Measurements from ENCODE around the gene NSMCE3.
"Not testable (repeated sequence)": the region's sequence is repeated elsewhere in the genome, so short reads cannot be mapped to it uniquely, and the experiment has no call there.

The NSMCE3 gene

DNA sequence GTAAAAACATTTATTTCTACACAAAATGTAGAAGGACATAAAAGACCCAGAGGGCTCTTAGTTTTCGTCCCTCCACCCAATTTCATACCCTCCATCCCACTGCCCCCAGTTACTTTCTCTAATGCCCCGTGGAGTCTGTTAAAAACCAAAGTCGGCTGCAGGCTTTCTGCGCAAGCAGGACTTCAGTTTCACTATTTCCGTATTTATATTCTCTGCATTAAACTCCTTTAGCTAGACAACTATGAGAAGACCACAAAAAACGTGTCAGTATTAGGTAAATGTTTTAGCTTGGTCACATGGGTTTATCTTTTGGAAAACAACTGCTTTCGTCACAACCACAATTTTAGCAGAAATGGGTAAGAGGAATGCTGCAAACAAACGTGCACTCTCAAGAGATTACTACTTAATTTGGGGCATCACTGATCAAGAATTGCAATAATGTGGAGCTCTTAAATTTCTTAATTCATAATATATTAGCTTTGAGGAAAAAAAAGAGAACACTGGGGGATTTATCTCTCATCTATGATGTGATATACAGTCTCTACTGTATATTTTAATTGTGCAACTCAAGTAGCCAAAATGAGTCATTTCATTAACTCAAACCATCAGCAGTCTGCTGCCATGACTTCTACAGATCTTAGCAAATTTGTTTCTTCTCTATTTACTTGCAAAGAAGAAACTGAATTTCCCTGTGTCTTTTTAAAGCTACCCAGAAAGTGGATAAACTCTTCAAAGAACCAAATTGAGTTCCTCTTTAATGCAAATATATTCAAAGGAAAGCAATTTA is 740 bp upstream of the NSMCE3 start:
- DNase-seq (ENCODE audit: low read depth in 2 of 2) = peak; percentile 85 to 86

DNA sequence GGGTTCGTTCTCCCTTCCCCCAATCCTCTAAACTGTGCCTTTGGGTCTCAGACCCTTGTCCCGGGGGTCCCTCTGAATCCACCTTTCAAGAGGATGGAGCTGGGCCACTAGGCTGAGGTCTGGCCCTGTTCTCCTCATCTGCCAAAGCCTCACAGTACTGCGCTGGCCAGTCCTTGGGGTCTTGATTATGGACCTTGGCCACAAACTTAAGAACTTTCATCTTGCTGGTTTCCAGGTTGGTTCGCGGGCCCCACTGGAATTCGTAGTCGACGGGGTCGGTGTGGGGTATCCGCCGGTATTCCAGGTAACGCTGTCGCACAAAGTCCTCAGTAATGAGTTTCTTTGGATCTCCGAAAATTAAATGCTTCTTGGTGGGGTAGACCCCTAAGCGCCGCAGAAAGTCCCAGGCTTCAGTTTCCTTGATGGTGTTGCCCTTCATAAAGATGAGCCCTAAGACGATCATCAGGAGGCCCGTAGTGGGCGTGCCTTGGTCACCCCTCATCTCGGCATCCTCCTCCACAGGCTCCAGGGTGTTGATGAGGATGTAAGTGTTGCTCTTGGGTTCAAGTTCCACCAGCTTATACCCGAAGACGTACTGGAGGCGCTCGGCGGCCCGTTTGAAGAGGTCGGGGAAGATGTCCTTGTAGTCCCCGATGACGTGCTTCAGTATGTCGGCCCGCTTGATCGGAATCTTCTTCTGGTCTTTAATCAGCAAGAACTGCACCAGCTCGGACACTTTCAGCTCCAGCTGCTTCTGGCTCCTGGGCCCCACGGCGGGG is 727 bp downstream of the NSMCE3 start:
- DNase-seq (ENCODE audit: low read depth in 2 of 2) = no peak

DNA sequence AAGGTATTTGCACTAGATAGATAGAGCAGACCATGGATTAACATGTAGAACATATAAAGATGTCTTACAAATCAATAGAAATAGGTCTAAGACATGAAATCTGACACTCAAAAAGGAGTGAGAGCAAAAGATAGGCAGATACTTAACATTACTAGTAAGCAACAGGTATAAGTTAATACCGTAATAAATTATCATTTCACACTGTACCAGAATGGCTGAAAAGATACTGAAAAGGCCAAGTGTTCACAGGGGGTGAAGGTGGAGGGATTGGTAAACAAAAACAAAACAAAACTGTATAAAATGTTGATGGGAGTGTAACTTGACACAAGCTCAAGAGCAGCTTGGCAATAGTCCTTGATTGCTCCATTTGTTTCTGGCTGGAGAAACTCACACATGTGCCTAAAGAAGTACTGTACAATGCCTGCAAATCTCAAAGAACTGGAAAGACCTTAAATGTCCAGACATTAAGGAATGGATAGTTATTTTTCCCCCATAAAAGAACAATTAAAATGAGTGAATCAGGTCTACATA is 3.5 kb downstream of the NSMCE3 start:
- no peak for DNase-seq (ENCODE audit: low read depth in 2 of 2)

DNA sequence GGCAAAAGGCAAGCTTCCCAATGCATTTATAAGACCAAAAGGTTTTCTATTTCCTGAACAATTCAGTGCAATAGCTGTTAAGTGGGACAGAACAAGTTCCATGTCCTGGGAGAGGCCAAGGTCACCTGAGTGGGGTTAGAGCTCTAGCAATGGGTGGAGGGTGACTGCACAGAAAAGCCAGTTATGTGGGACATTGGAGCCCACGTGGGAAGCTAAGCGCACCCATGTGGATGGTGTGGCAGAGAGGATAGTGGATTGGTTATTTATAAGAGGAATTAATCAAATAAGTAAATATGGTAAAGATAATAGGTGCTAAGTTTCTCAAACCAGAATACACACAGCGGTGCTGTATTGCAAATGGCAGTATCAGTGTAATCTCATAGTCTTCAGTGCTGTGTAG is 6.3 kb downstream of the NSMCE3 start:
- DNase-seq (ENCODE audit: low read depth in 2 of 2) = no peak

DNA sequence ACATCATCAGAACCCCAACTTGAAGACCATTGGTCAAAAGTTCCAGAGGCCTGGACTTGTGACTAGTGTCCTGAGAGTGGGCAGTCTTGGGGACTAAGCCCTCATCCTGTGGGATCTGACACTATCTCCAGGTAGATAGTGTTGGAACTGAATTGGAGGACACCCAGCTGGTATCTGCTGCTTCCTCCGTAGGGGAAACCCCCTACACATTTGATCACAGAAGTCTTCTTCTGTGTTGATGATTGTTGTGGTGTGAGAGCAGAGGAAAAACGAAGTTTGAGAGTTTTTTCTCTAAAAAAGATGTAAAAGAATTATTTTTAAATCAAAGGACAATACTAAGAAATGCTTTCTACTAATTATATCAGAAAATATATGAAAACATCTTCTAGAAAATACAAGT is 6.9 kb downstream of the NSMCE3 start:
- DNase-seq (ENCODE audit: low read depth in 2 of 2) = no peak

DNA sequence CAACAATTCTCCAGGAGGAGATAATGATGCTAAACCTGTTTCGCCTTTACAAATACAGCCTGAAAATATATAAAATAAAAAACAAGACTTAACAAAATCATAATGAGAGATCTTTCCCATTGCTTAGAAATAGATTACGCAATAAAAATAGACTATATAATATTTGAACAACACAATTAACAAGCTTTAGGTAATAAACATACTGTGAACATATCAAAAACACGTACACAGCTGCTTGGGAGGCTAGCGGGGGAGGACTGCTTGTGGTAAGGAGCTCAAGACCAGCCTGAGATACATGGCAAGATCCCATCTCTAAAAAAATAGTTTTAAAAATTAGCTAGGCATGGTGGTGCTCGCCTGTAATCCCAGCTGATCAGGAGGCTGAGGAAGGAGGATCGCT is 8.7 kb downstream of the NSMCE3 start:
- DNase-seq (ENCODE audit: low read depth in 2 of 2) = no peak

DNA sequence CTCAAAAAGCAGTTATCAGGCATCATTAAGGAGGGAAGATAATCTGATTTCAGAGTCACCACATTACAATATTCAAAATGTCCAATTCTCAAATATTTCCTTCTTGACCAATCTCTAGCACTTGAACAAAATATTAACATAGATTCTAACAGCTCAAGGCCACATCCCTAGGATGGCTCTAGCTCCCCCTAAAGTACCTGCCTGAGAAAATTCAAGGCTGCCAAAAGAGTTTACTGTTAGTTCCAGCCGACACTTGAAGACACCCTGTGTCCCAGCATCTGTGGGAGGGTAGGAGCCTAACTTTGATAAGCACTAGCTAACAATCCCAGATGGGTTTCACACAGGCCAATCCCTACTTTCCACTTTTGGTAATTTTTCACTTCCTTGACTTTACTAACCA is 10.4 kb downstream of the NSMCE3 start:
- no peak for DNase-seq (ENCODE audit: low read depth in 2 of 2)

DNA sequence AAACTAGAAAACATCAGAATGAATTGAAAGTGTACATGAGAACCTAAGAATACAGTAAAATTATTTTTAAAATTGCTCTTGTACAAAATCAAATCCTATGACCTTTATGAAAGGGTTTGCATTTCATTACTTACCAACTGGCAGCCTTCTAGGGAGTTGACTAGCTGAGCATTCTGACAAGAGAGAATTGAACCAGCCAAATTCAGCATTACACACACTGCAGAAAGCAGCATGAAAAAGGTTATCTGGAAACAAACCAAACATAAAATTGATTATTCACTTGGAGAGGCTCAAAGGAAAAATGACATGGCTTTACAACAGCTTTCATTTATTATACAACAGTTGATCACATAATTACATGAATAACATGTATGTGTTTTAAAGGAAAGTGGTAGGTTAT is 17.4 kb downstream of the NSMCE3 start:
- no peak for DNase-seq (ENCODE audit: low read depth in 2 of 2)

DNA sequence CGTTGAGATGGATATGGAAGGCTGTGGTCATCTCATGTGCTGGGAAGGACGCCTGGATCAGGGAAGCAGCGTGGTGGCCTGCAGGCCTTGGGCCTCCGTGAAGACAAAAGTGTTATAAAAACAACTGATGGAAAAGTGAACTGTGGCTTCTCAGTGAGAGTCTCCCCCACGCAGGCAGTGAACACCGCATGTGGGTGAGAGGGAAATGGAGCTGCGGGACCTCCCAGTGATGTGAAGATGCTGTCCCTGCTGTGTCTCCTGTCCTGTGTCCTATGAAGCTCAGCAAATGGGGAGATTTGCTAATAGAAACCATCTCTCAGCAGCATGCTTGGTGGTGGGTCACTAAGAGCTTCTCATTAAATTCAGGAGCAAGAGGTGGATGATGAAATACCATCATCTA is 25.1 kb downstream of the NSMCE3 start:
- no peak for DNase-seq (ENCODE audit: low read depth in 2 of 2)

DNA sequence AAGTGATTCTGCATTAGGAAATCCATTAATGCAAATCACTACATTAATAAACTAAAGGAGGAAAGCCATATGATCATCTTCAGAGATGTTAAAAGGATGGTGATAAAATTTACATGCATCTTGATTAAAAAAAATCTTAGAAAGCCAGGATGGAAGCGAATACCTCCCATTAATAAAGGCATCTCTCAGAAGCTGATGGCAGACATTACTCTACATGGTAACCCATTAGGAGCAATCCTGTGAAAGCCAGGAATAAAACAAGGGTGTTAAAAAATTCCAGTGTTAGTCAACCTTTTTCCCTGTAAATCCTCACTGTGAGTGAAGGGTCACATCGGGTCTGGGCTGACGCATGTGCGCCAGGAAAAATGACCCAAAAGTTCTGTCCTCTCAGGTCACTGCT is 25.5 kb downstream of the NSMCE3 start:
- no peak for DNase-seq (ENCODE audit: low read depth in 2 of 2)

DNA sequence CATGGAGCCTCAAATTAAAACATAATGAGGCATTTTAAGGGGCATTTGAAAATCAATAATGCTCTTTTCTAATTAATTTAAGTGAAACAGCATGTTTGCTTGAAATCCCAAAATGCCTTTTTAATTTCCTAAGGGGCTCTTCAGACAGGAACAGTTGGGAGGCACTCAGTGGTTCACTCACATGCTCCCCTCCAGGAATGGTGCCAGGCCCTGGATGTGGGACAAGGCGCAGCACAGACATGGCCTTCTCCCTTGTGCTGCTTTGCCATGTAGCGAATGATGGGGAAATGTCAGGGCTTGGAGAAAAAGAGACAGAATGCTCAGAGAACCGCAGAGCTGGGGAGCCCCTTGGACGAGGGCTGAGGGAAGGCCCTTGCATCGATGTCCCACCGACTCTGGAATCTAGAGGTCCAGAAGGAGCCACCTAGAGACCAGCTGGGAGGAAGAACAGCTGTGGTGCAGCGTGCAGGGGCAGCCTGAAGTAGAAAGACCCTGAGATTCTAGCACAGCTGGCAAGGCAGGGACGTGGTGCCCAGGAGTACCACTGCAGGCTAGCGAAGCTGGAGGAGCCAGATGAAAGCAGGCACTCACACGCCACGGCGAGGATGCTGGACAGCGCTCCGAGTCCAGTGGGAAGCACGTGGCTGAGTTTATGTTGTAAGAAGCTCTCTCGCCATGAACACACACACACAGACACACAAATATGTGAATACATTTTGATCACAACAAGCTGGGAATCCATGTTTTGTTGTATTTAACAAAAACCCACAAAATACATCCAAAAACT is 27.0 kb downstream of the NSMCE3 start:
- DNase-seq (ENCODE audit: low read depth in 2 of 2) = no peak

DNA sequence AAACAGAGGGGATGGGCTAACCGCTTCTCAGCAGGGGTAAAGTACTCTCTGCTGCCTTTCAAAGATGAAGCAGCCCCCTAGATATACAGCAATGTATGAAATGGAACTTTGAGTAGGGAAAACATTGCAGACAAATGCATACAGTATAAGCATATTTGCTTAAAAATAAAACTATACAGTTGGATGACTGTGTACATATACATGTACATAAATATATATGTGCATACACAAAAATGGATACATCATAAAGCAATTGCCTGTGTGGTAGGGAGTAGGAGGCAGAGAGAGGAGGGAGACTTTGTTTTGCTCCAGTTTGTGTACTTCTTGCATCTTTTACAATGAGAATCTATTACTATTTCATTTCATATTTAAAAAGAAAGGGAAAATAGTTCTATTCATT is 28.4 kb downstream of the NSMCE3 start:
- no peak for DNase-seq (ENCODE audit: low read depth in 2 of 2)

DNA sequence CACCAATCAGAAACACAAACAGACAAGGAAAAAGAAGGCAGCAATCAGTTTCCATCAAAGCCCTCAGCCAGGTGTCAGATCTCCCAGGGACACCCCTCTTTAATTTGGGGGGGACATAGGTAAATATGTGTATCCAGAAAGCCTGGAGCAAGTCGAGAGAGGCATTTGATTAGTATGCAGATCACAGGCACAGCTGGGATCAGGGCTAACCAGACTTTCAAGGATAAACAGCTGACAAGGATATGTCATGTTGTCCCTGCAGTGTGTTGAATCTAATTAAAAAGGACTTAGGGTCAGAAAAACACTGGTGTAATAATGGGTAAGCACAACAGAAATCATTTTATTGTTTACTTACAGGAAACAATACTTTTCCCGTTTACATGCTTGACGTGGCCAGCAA is 30.2 kb downstream of the NSMCE3 start:
- no peak for DNase-seq (ENCODE audit: low read depth in 2 of 2)

DNA sequence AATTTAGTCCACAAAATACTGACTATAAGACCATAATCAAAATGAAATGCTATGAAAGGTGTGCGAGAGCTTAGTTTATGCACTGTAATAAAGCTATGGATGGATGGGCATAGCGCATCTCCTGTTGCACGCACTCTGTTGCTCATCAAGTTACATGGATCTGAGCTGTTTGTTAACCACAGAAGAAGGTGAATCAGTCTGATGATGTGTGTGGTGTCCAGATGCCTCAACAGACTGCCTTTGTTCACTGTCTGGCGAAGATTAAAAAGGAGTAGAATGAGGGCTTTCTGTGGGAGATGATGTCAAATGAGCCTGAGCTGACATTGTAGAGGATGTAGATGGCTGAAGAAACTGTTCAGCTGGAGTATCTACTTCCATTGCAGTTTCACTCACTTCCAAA is 36.1 kb downstream of the NSMCE3 start:
- peak in 1 of 2 experiments; percentile 5 for DNase-seq (ENCODE audit: low read depth in 2 of 2)

DNA sequence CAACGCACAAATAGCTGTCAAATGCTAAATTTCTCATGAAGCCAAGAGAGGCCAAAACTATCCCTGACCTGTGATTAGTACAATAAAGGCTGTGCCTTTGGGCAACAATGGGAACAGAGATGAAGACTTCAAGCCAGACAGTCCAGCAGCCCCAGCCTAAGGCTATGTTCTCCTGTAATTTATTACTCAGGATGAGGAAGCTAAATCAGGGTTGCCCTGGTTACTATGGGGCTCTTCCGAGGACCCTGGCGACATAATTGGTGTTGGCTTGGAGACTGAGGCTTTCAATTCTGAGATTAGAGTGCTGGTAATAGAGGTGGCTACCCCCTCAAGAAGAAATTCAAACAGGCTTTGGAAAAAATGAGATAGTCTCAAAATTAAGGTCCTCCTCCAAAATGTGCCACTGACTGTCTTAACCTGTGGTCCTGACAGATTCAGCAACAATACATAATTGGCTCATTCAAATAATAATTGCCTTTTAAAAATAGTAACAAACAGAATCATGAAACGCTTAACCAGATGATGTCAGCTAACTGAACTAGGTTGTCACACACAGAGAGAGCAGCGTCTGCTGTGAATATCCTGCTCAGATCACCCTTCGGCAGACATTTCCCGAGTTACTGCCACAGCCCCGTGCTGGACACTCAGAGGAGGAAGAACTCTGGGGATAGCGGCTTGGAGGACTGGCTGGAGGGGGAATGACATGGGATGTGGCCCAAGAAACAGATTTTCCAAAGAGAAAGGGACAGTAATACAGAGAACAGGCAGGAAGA is 43.0 kb downstream of the NSMCE3 start:
- no peak for DNase-seq (ENCODE audit: low read depth in 2 of 2)

DNA sequence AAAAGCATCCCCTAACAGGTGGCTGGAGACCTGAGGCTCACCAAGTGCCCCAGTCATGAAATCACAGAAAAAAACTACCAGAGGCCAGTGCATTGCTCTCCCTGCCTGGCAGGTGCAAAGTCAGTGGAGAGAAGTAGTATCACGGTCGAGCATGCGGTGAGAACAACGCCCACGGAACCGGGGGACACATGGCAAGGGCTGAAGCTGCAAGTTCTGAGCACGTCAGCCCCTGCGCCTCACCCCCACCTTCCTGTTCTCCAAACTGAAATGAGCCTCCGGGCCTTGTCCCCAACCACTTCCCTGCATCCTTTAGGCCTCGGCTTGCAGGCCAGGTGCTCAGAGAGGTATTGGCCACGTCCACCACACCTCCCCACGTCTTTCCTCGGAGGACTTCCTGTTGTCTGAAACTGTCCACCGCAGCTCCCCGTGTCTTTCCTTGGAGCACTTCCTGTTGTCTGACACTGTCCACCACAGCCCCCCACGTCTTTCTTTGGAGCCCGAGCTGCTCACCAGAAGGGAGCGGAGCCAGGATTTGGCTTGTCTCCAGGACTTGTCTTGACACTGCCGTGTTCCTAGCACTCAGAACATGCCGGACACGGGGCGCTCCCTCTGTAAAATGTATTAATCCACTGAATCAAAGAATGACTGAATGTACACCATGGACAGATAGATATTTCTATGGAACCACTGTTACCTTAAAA is 43.9 kb downstream of the NSMCE3 start:
- no peak for DNase-seq (ENCODE audit: low read depth in 2 of 2)

DNA sequence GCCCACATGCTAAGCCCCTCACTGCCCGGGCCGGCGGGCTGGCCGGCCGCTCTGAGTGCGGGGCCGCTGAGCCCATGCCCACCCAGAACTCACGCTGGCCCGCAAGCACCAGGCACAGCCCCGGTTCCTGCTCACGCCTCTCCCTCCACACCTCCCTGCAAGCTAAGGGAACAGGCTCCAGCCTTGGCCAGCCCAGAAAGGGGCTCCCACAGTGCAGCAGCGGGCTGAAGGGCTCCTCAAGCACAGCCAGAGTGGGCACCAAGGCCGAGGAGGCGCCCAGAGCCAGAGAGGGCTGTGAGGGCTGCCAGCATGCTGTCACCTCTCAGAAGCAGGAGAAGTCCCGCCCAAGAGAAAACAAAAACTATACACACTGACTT is 44.6 kb downstream of the NSMCE3 start:
- not testable (repeated sequence) for DNase-seq (ENCODE audit: low read depth in 2 of 2)

DNA sequence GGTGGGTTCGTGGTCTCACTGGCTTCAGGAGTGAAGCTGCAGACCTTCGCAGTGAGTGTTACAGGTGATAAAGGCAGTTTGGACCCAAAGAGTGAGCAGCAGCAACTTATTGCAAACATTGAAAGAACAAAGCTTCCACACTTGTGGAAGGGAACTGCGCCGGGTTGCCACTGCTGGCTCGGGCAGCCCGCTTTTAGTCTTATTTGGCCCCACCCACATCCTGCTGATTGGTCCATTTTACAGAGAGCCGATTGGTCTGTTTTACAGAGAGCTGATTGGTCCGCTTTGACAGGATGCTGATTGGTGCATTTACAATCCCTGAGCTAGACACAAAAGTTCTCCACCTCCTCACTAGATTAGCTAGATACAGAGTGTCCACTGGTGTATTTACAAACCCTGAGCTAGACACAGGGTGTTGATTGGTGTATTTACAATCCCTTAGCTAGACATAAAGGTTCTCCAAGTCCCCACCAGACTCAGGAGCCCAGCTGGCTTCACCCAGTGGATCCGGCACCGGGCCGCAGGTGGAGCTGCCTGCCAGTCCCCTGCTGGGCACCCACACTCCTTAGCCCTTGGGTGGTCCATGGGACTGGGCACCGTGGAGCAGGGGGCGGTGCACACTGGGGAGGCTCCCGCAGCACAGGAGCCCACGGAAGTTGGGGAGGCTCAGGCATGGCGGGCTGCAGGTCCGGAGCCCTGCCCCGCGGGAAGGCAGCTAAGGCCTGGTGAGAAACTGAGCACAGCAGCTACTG is 45.2 kb downstream of the NSMCE3 start:
- DNase-seq (ENCODE audit: low read depth in 2 of 2) = not testable (repeated sequence)

DNA sequence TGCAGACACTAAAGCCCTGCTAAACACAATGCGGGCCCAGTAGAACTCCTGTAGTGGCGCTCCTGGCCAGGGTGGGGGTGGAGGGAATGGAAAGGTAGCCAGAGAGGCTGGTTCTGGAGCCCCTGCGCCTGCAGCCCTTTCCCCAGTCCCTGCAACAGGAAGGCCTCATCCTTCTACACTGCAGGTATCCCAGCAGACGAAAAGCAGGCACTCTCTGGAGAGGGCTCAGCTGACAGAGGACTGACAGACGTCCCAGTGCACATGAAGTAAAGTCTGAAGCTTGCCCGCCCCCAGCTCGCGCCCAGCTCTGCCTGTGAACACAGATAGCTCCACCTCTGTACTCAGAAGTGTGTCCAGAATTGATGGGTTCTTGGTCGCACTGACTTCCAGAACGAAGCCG is 46.0 kb downstream of the NSMCE3 start:
- DNase-seq (ENCODE audit: low read depth in 2 of 2) = no peak

Measured in fibroblast of skin of left biceps (primary cell).